DND-41 (cell line): ENCODE data around the gene ACAD10.
A peak's percentile ranks its signal among the peaks of the same experiment; 100 is the strongest.

ENCODE experiments used
- ATAC-seq: fragments of 200-7000 bp; cut with Tn5 transposase; 3 replicates; pipeline ENCODE4 v1.9.1; 2021; ENCODE audit warnings: low read depth; ENCODE audit not compliant: insufficient read depth
- DNase-seq: peaks from one replicate; pipeline ENCODE4 v3.0.0-alpha.2; 2020
- H2AFZ ChIP-seq: 2 replicates; pipeline ENCODE4 v1.6.0; 2012; ENCODE audit warnings: low read depth, low read length
- H3K27ac ChIP-seq: 2 replicates; pipeline ENCODE4 v1.5.1; 2012; ENCODE audit warnings: low read length, inconsistent platforms
- H3K27me3 ChIP-seq: fragments of 200-600 bp; sonication (generic); 2 replicates; pipeline ENCODE4 v1.6.0; 2012; ENCODE audit warnings: low read length, mild to moderate bottlenecking, inconsistent platforms; ENCODE audit not compliant: insufficient read depth, poor library complexity
- H3K36me3 ChIP-seq: 2 replicates; pipeline ENCODE4 v1.5.1; 2012; ENCODE audit warnings: low read length, inconsistent platforms; ENCODE audit not compliant: insufficient read depth
- H3K4me1 ChIP-seq: 2 replicates; pipeline ENCODE4 v1.5.1; 2012; ENCODE audit warnings: mild to moderate bottlenecking, low read length; ENCODE audit not compliant: insufficient read depth
- H3K4me2 ChIP-seq: 2 replicates; pipeline ENCODE4 v1.6.0; 2012; ENCODE audit warnings: mild to moderate bottlenecking, moderate library complexity, low read length, inconsistent platforms; ENCODE audit not compliant: insufficient read depth
- H3K4me3 ChIP-seq, 2 experiments: fragments of 200-600 bp in 1 of 2; shearing (Covaris generic) in 1 of 2; 2 replicates each; pipeline ENCODE4 v1.5.1; 2012 to 2016; ENCODE audit warnings: inconsistent platforms in 2 of 2, low read length in 2 of 2, mild to moderate bottlenecking in 2 of 2, low read depth in 1 of 2, moderate library complexity in 1 of 2
- H3K79me2 ChIP-seq: 2 replicates; pipeline ENCODE4 v1.6.0; 2012; ENCODE audit warnings: low read length, inconsistent platforms; ENCODE audit not compliant: insufficient read depth
- H3K9ac ChIP-seq: 2 replicates; pipeline ENCODE4 v1.6.0; 2012; ENCODE audit warnings: low read depth, mild to moderate bottlenecking, inconsistent platforms, low read length, moderate library complexity
- H3K9me3 ChIP-seq: 2 replicates; pipeline ENCODE4 v1.5.1; 2012; ENCODE audit warnings: low read length, moderate library complexity, mild to moderate bottlenecking, inconsistent platforms; ENCODE audit not compliant: insufficient read depth, severe bottlenecking
- H4K20me1 ChIP-seq: 2 replicates; pipeline ENCODE4 v1.6.0; 2012; ENCODE audit warnings: low read length; ENCODE audit not compliant: insufficient read depth
- EZH2 ChIP-seq: IDR thresholded peaks from 3 replicates; pipeline ENCODE4 v1.6.1; 2012; ENCODE audit warnings: borderline replicate concordance, low read depth, mild to moderate bottlenecking, moderate library complexity, low read length, inconsistent platforms; ENCODE audit not compliant: severe bottlenecking
- TF ChIP-seq, protein P1 (sequence below): IDR thresholded peaks from 2 replicates; pipeline ENCODE4 v1.5.1; 2012; ENCODE audit warnings: borderline replicate concordance, low read length, moderate library complexity, mild to moderate bottlenecking; ENCODE audit not compliant: poor library complexity, severe bottlenecking; ENCODE audit errors: extremely low read depth

The ACAD10 gene

DNA sequence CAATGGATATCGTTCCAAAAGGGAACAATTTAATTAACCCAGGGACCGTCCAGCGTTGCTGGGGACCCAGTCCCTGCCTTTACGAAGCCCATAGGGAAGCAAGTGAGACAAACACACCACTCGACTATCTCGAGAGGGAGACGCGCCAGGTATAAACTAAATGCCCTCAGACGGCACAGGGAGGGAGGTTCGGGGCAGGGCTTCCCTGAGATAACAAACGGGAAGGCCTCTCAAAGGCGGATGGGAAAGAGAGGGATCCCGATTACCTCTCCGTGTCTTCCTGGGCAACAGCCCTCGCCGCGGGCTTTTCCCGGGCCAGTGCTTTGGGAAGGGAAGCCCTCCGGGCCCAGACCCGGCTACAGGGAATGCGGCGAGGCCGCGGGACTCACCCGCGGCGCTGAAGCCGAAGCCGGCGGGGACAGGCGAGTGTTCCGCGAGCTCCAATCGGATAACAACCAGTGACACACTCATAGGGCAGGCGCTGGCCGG lies 487 bp upstream of the ACAD10 start:
- Histone ChIP-seq H2AFZ (peak overlapping the region; percentile 81), H4K20me1 (peaks cover 14% of the 10 kb centered on the region; the same call in 1 of the 2 replicates), H3K27me3 (no peaks in the 10 kb centered on the region), H3K9me3 (no peaks in the 10 kb centered on the region), H3K36me3 (peaks cover 29% of the 10 kb centered on the region), H3K9ac (peak overlapping the region; percentile 67), H3K79me2 (peaks cover 59% of the 10 kb centered on the region), H3K27ac (peak overlapping the region; percentile 78), H3K4me2 (peak overlapping the region; percentile 74), H3K4me1 (peaks cover 32% of the 10 kb centered on the region), H3K4me3 (peak overlapping the region; percentile 38 to 66)
- TF ChIP-seq, protein P1, sequence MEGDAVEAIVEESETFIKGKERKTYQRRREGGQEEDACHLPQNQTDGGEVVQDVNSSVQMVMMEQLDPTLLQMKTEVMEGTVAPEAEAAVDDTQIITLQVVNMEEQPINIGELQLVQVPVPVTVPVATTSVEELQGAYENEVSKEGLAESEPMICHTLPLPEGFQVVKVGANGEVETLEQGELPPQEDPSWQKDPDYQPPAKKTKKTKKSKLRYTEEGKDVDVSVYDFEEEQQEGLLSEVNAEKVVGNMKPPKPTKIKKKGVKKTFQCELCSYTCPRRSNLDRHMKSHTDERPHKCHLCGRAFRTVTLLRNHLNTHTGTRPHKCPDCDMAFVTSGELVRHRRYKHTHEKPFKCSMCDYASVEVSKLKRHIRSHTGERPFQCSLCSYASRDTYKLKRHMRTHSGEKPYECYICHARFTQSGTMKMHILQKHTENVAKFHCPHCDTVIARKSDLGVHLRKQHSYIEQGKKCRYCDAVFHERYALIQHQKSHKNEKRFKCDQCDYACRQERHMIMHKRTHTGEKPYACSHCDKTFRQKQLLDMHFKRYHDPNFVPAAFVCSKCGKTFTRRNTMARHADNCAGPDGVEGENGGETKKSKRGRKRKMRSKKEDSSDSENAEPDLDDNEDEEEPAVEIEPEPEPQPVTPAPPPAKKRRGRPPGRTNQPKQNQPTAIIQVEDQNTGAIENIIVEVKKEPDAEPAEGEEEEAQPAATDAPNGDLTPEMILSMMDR: no peak
- TF ChIP-seq EZH2: no peak
- DNase-seq (no peak), ATAC-seq (peak; percentile 18)

DNA sequence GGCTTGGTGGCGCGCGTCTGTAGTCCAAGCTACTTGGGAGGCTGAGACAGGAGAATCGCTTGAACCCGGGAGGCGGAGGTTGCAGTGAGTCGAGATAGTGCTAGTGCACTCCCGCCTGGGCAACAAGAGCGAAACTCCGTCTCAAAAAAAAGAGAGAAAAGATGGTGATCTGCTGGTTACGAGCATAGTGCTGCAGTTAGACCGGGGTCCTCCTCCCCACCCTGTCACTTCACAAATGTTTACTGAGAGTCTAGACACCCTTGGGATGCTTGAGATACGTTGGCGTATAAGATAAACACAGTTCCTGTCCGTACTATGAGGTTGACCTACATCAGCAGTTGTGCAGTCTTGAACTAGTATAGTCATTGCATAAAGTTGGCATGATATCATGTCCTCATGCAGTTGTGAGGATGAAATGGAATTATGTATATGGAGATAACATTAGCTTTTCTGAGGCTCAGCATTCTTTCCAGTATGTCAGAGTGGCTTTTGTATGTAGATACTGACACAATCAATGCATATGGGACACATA lies 787 bp downstream of the ACAD10 start:
- Histone ChIP-seq H3K27me3 (no peaks in the 10 kb centered on the region), H3K4me3 (peak overlapping the region; percentile 38 to 66; a peak in 3 of 4 replicates), H2AFZ (peak overlapping the region; percentile 81; the same call in 1 of the 2 replicates), H3K27ac (peak overlapping the region; percentile 78), H3K9me3 (no peaks in the 10 kb centered on the region), H3K4me1 (peaks cover 32% of the 10 kb centered on the region), H3K79me2 (peaks cover 59% of the 10 kb centered on the region), H3K4me2 (peak overlapping the region; percentile 74), H3K9ac (peak overlapping the region; percentile 67), H3K36me3 (peaks cover 17% of the 10 kb centered on the region), H4K20me1 (peaks cover 14% of the 10 kb centered on the region; the same call in 1 of the 2 replicates)
- no peak for TF ChIP-seq EZH2
- TF ChIP-seq, protein P1: no peak
- DNase-seq (no peak), ATAC-seq (no peak)

DNA sequence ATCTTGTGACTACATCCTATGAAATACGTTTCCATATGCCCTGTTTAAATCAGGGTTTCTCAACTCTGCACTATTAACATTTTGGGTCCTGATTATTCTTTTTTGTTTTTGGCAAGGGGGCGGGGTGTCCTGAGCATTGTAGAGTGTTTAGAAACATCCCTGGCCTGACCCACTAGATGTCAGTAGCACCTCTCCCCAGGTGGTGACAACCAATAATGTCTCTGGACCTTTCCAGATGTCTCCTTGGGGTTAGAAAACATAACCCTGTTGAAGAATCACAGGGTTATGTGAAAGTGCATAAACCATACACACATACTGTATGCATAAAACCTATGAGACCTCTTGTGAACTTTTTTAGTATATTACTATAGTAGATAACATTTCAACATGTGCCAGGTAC lies 1.4 kb downstream of the ACAD10 start:
- no peaks in the 10 kb centered on the region for H3K9me3 ChIP-seq
- H3K79me2 ChIP-seq: peaks cover 55% of the 10 kb centered on the region
- no peak for DNase-seq
- peaks cover 14% of the 10 kb centered on the region; the same call in 1 of the 2 replicates for H4K20me1 ChIP-seq
- H3K9ac ChIP-seq: peak overlapping the region; percentile 67; the same call in 1 of the 2 replicates
- peak overlapping the region; percentile 74 for H3K4me2 ChIP-seq
- peaks cover 32% of the 10 kb centered on the region for H3K4me1 ChIP-seq
- no peak for ATAC-seq
- no peaks in the 10 kb centered on the region for H3K27me3 ChIP-seq
- no peak overlapping the region; the same call in 1 of the 2 replicates for H3K27ac ChIP-seq
- no peak for TF ChIP-seq EZH2
- TF ChIP-seq, protein P1: peak; percentile 25
- peak overlapping the region in 1 of 2 experiments; percentile 66; a peak in 2 of 4 replicates for H3K4me3 ChIP-seq
- H2AFZ ChIP-seq: no peak overlapping the region
- peaks cover 11% of the 10 kb centered on the region for H3K36me3 ChIP-seq
